Measurements from ENCODE around the gene TAB2. TPM values are rescaled to one million over a fixed set of nuclear protein-coding genes. Genes with fewer than 3 reads are reported as not detected.
"Not testable (repeated sequence)": the region's sequence is repeated elsewhere in the genome, so short reads cannot be mapped to it uniquely, and the experiment has no call there.

The TAB2 gene
- total RNA-seq, 1 donor from 2014 or later, result 65.8 TPM

- DNase-seq (no peak), ATAC-seq (no peak)
- no peaks in the 10 kb centered on the region for H3K9me3 ChIP-seq
- no peak overlapping the region for H3K4me3 ChIP-seq
- no peaks in the 10 kb centered on the region for H3K27me3 ChIP-seq
- intact Hi-C loops (cut with DNase I), result no loop called here
- no peak for TF ChIP-seq CTCF (IDR thresholded peaks at IDR 0.05)
- H3K36me3 ChIP-seq, result no peaks in the 10 kb centered on the region
- H3K4me1 ChIP-seq, result peaks cover 15% of the 10 kb centered on the region
- no peak overlapping the region for H3K27ac ChIP-seq
Observed at GRCh38 chr6:149343501-149343900, 26.0 kb downstream of the TAB2 start.

GRCh38 chr6:149346078-149346477 is 28.6 kb downstream of the TAB2 start:
- no peaks in the 10 kb centered on the region for H3K36me3 ChIP-seq
- H3K4me3 ChIP-seq, result no peak overlapping the region
- H3K9me3 ChIP-seq, result no peaks in the 10 kb centered on the region
- no peak for TF ChIP-seq CTCF (IDR thresholded peaks at IDR 0.05)
- H3K4me1 ChIP-seq, result peaks cover 11% of the 10 kb centered on the region
- H3K27me3 ChIP-seq, result no peaks in the 10 kb centered on the region
- DNase-seq, result no peak
- H3K27ac ChIP-seq, result no peak overlapping the region
- intact Hi-C loops (cut with DNase I), result no loop called here
- no peak for ATAC-seq

- no peak for TF ChIP-seq CTCF (IDR thresholded peaks at IDR 0.05)
- Histone ChIP-seq H3K4me1 (peaks cover 13% of the 10 kb centered on the region), H3K27ac (no peak overlapping the region), H3K27me3 (no peaks in the 10 kb centered on the region), H3K36me3 (no peaks in the 10 kb centered on the region), H3K9me3 (no peaks in the 10 kb centered on the region), H3K4me3 (no peak overlapping the region)
- intact Hi-C loops (cut with DNase I), result no loop called here
- ATAC-seq (no peak), DNase-seq (no peak)
Observed at GRCh38 chr6:149347067-149347466, 29.6 kb downstream of the TAB2 start.

- ATAC-seq; DNase-seq; H3K9me3 ChIP-seq; H3K36me3 ChIP-seq; intact Hi-C loops (cut with DNase I); H3K27ac ChIP-seq; H3K27me3 ChIP-seq; H3K4me3 ChIP-seq: not testable (repeated sequence)
- H3K4me1 ChIP-seq, result peaks cover 18% of the 10 kb centered on the region
Observed at GRCh38 chr6:149349279-149349678, 31.8 kb downstream of the TAB2 start.

- DNase-seq (no peak), ATAC-seq (no peak)
- H3K27ac ChIP-seq, result no peak overlapping the region
- peaks cover 7% of the 10 kb centered on the region for H3K4me1 ChIP-seq
- no peaks in the 10 kb centered on the region for H3K36me3 ChIP-seq
- no peaks in the 10 kb centered on the region for H3K9me3 ChIP-seq
- no peaks in the 10 kb centered on the region for H3K27me3 ChIP-seq
- no peak for TF ChIP-seq CTCF (IDR thresholded peaks at IDR 0.05)
- H3K4me3 ChIP-seq, result no peak overlapping the region
- intact Hi-C loops (cut with DNase I), result no loop called here
Observed at GRCh38 chr6:149354009-149354408, 36.5 kb downstream of the TAB2 start.

- intact Hi-C loops (cut with DNase I), result no loop called here
- H3K27ac ChIP-seq, result no peak overlapping the region
- H3K9me3 ChIP-seq, result no peaks in the 10 kb centered on the region
- H3K4me3 ChIP-seq, result no peak overlapping the region
- peaks cover 7% of the 10 kb centered on the region for H3K4me1 ChIP-seq
- no peak for DNase-seq
- H3K36me3 ChIP-seq, result no peaks in the 10 kb centered on the region
- TF ChIP-seq CTCF (IDR thresholded peaks at IDR 0.05), result no peak
- no peak for ATAC-seq
- H3K27me3 ChIP-seq, result no peaks in the 10 kb centered on the region
Observed at GRCh38 chr6:149356081-149356750, 38.7 kb downstream of the TAB2 start.

All from upper lobe of right lung (tissue), 1 donor.